ENCODE results near the gene ANKRD18A. TPM values are rescaled to one million over a fixed set of nuclear protein-coding genes. Genes with fewer than 3 reads are reported as not detected.

The ANKRD18A gene
- total and polyA plus RNA-seq, 9 of the 15 experiments (the other 6 are each of a cell fraction or from before 2014, with no cell fraction given) = 1.9 TPM; not detected in 8

DNA sequence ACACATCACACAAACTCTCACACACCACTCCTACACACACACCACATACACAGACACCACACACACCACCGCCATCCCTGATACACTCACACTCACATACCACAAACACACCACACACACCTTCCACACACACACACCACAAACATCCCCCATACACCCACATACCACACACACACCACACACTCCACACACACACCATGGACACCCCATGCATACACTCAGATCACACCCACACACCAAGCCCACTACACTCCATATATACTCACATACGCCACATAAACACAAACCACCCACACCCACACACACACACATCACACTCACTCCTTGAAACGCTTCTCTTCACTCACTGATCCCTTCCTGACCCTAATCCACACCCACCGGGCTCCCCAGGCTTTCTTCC is 9.1 kb upstream of the ANKRD18A start:
- POLR2A ChIA-PET = no interaction called here
- DNase-seq (ENCODE audit: extremely low read depth in 1 of 4, low spot score in 3 of 4) (no peak), FAIRE-seq (peak; percentile 80), ATAC-seq (no peak)
- CTCF ChIA-PET (ENCODE audit: low intra/inter-chr PET ratio) = no interaction called here
- H3K4me2 ChIP-seq (ENCODE audit: insufficient read depth, low read length) = no peak overlapping the region
- no peak overlapping the region for H3K4me3 ChIP-seq
- no peaks in the 10 kb centered on the region for H3K9me1 ChIP-seq (ENCODE audit: control insufficient read depth, insufficient read depth, low read length)
- no peaks in the 10 kb centered on the region for H3K9me3 ChIP-seq (replicated peaks; ENCODE audit: control insufficient read depth, insufficient read depth, low read depth, low read length)
- intact Hi-C loops (cut with micrococcal nuclease) (no loop called here), in situ Hi-C loops (cut with MboI) (no loop called here)
- H3K79me2 ChIP-seq (ENCODE audit: control insufficient read depth, insufficient read depth, low read length) = no peaks in the 10 kb centered on the region
- H3K27ac ChIP-seq (ENCODE audit: extremely low read depth, low read depth, low read length) = no peak overlapping the region
- H3K4me1 ChIP-seq (replicated peaks in 1 of 2; ENCODE audit: control insufficient read depth in 2 of 2, insufficient read depth in 2 of 2, low read length in 2 of 2) = no peaks in the 10 kb centered on the region
- H4K20me1 ChIP-seq (replicated peaks; ENCODE audit: control insufficient read depth, insufficient read depth, low read length) = no peaks in the 10 kb centered on the region
- no TSS peak for BruUV-seq (replicated peaks)
- no peak overlapping the region for H2AFZ ChIP-seq (ENCODE audit: low read depth, low read length)
- no peaks in the 10 kb centered on the region for H3K36me3 ChIP-seq (ENCODE audit: control insufficient read depth, insufficient read depth, low read length)
- 0% methylated on average over 4 of the region's 4 CpGs for WGBS (ENCODE audit: insufficient coverage, low coverage, missing lambda C conversion rate)
- no peaks in the 10 kb centered on the region; a peak in 1 of 5 replicates for H3K27me3 ChIP-seq (ENCODE audit: control insufficient read depth in 2 of 2, insufficient read depth in 2 of 2, low read length in 2 of 2)
- no peak overlapping the region for H3K9ac ChIP-seq (ENCODE audit: insufficient read depth in 1 of 2, low read depth in 2 of 2, low read length in 2 of 2)
- TF ChIP-seq, protein P1, sequence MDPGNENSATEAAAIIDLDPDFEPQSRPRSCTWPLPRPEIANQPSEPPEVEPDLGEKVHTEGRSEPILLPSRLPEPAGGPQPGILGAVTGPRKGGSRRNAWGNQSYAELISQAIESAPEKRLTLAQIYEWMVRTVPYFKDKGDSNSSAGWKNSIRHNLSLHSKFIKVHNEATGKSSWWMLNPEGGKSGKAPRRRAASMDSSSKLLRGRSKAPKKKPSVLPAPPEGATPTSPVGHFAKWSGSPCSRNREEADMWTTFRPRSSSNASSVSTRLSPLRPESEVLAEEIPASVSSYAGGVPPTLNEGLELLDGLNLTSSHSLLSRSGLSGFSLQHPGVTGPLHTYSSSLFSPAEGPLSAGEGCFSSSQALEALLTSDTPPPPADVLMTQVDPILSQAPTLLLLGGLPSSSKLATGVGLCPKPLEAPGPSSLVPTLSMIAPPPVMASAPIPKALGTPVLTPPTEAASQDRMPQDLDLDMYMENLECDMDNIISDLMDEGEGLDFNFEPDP (CRISPR knock-in tag; IDR thresholded peaks at IDR 0.05) = no peak
- TF ChIP-seq ETV6 (IDR thresholded peaks at IDR 0.05; ENCODE audit: borderline replicate concordance in 1 of 2, low read depth in 2 of 2, low read length in 1 of 2) (no peak), ETV6 (CRISPR knock-in tag; IDR thresholded peaks at IDR 0.05; ENCODE audit: borderline replicate concordance) (no peak), USF1 (CRISPR knock-in tag; IDR thresholded peaks at IDR 0.05) (no peak), BRCA1 (IDR thresholded peaks at IDR 0.05) (no peak), BRCA1 (CRISPR knock-in tag; IDR thresholded peaks at IDR 0.05) (no peak), MXI1 (IDR thresholded peaks at IDR 0.05; ENCODE audit: low read depth, low read length) (no peak), ZNF324 (CRISPR knock-in tag; IDR thresholded peaks at IDR 0.05) (no peak), ZFP30 (CRISPR knock-in tag; IDR thresholded peaks at IDR 0.05; ENCODE audit: borderline replicate concordance) (no peak), NFE2L1 (tag; IDR thresholded peaks at IDR 0.05; ENCODE audit: borderline replicate concordance, low read depth) (no peak)

All from K562 (cell line).